Stomach (tissue), 9 donors: ENCODE measurements around the gene ZNF302. TPM values are rescaled to one million over a fixed set of nuclear protein-coding genes. Genes with fewer than 3 reads are reported as not detected.

Source experiments
- DNase-seq, 2 donors: peaks; one replicate each; pipeline versions ENCODE4 v3.0.0 to v3.0.0-alpha.2; 2013 to 2019
- H3K27ac ChIP-seq, 5 donors: fragments of 200-600 bp in 4 of 5; sonication (generic) in 4 of 5; one replicate each; pipeline ENCODE4 v1.5.1; 2013 to 2019; ENCODE audit warnings: mild to moderate bottlenecking in 1 of 5, moderate library complexity in 1 of 5
- H3K27me3 ChIP-seq, 3 donors: fragments of 200-600 bp; sonication (generic); one replicate each; pipeline ENCODE4 v1.5.1; 2017 to 2019; ENCODE audit warnings: mixed run types in 1 of 3
- H3K36me3 ChIP-seq, 4 donors: fragments of 200-600 bp; sonication (generic); 1 replicate in 3 of 4; 2 replicates in 1 of 4; pipeline ENCODE4 v1.5.1; 2016 to 2019
- H3K4me1 ChIP-seq, 4 donors: fragments of 200-600 bp; sonication (generic); one replicate each; pipeline ENCODE4 v1.5.1; 2016 to 2019
- H3K4me3 ChIP-seq, 4 donors: fragments of 200-600 bp; sonication (generic) in 3 of 4; one replicate each; pipeline ENCODE4 v1.5.1; 2016 to 2019; ENCODE audit warnings: mild to moderate bottlenecking in 1 of 4
- H3K9me3 ChIP-seq, 4 donors: fragments of 200-600 bp; sonication (generic); one replicate each; pipeline ENCODE4 v1.5.1; 2016 to 2019
- CTCF ChIP-seq, 7 experiments: fragments of 450-650 bp in 4 of 7; fragments of 200-600 bp in 3 of 7; sonication (generic) in 3 of 7; IDR thresholded peaks; one replicate each; pipeline ENCODE4 v1.5.1; 2016 to 2019; ENCODE audit warnings: antibody characterized with exemption in 7 of 7, control low read depth in 2 of 7, mild to moderate bottlenecking in 1 of 7
- EP300 ChIP-seq: sonication (generic); formaldehyde crosslinking; IDR thresholded peaks from one replicate; pipeline ENCODE4 v1.6.1; 2017; ENCODE audit warnings: antibody characterized with exemption
- POLR2A ChIP-seq, 4 donors: fragments of 450-650 bp; IDR thresholded peaks; one replicate each; pipeline ENCODE4 v1.6.1; 2016; ENCODE audit warnings: antibody characterized with exemption in 4 of 4, control low read depth in 2 of 4, mild to moderate bottlenecking in 1 of 4, moderate library complexity in 1 of 4
- POLR2AphosphoS5 ChIP-seq, 3 donors: sonication (generic); formaldehyde crosslinking; IDR thresholded peaks; one replicate each; pipeline ENCODE4 v1.6.1; 2016; ENCODE audit warnings: antibody characterized with exemption in 3 of 3
- WGBS, 5 donors: extraction: QIAGEN DNeasy Blood & Tissue Kit in 3 of 5; methylation state at CpG; one replicate each; pipeline versions ENCODE4 v1.1.5 to v1.1.7; 2013 to 2018; 5-methylcytosine and 5-hydroxymethylcytosine counted together
- intact Hi-C: fragments of 100-400 bp; cut with DNase I; formaldehyde crosslinking; loops from one replicate; pipeline ENCODE4 v1.15.1; 2023; ENCODE audit warnings: low total_unique reads
- polyA plus RNA-seq, 3 donors: library from polyadenylated mRNA; stranded (reverse); fragments of 200-250 nt; gene quantifications; one replicate each; pipeline ENCODE4 v1.2.3, GENCODE V29; 2013
- small RNA-seq, 4 donors: library from RNA; depleted of rRNA; stranded (forward); fragments of <200 nt; gene quantifications; one replicate each; pipeline ENCODE3, GENCODE V24; 2016
- total RNA-seq, 5 donors: library from RNA; depleted of rRNA; stranded (reverse); fragments of >200 nt; gene quantifications; one replicate each; pipeline versions ENCODE4 v1.1.0 to v1.2.3, GENCODE V29; 2014 to 2016
- donor health status: healthy with polysubstance abuse.
- donor health status: Bipolar disorder and iron deficiency.
- donor health status: healthy.

Gene ZNF302
- total and polyA plus RNA-seq, 8 donors: 10.1 to 92.4 (median 16.6) TPM

GRCh38 chr19:34733746-34734536 is 56.5 kb downstream of the ZNF302 start, which contains the start of gene ZNF181:
ZNF181 (plus strand) TSS chr19:34734243; CDS start chr19:34735038, 795 bp downstream.
- H3K27me3 ChIP-seq: no peaks in the 10 kb centered on the region

GRCh38 chr19:34734537-34735103 is 57.1 kb downstream of the ZNF302 start:
- 7 to 13% (median 10%) methylated on average over 16 of the region's 16 CpGs for WGBS, 5 donors
- intact Hi-C loops: loop anchor here (10.0 kb wide), 1 partner anchor 60 kb away; the partner anchor contains the start of genes SCGB2B2 and ZNF302

More at GRCh38 chr19:34733746-34734536, 56.5 kb downstream of the ZNF302 start, which contains the start of gene ZNF181:
- peak within 1 kb of the TSS; percentile 95 to 99 (median 96) for H3K27ac ChIP-seq
- peaks cover 23 to 34% (median 25%) of the 10 kb centered on the region in 4 donors for H3K4me1 ChIP-seq
- TF ChIP-seq POLR2AphosphoS5 (IDR thresholded peaks at IDR 0.05) (peak; percentile 33 to 87 (median 85)), EP300 (no peak)
- H3K36me3 ChIP-seq: peaks cover 11 to 37% (median 34%) of the 10 kb centered on the region in 4 donors
- 0% methylated on average over 20 to 67 of the region's 67 CpGs for WGBS, 5 donors
- H3K9me3 ChIP-seq: peaks cover 6 to 37% (median 23%) of the 10 kb centered on the region in 4 donors
- H3K4me3 ChIP-seq: peak within 1 kb of the TSS; percentile 63 to 93 (median 74)
- peak; percentile 89 to 97 for DNase-seq
- intact Hi-C loops: loop anchor here (10.0 kb wide), 1 partner anchor 59 kb away; the partner anchor contains the start of genes SCGB2B2 and ZNF302

More at GRCh38 chr19:34734537-34735103, 57.1 kb downstream of the ZNF302 start:
- peak in 1 of 2 donors; percentile 96 for DNase-seq
- H3K4me1 ChIP-seq: peaks cover 23 to 34% (median 25%) of the 10 kb centered on the region in 4 donors
- TF ChIP-seq POLR2AphosphoS5 (IDR thresholded peaks at IDR 0.05) (no peak), EP300 (no peak), CTCF (IDR thresholded peaks at IDR 0.05) (no peak), POLR2A (IDR thresholded peaks at IDR 0.05) (no peak)
- no peaks in the 10 kb centered on the region for H3K27me3 ChIP-seq
- H3K4me3 ChIP-seq: peak overlapping the region; percentile 63 to 93 (median 74)
- H3K27ac ChIP-seq: peak overlapping the region; percentile 95 to 99 (median 96)
- H3K9me3 ChIP-seq: peaks cover 6 to 44% (median 30%) of the 10 kb centered on the region in 4 donors
- H3K36me3 ChIP-seq: peaks cover 18 to 44% (median 41%) of the 10 kb centered on the region in 4 donors

Small RNA genes within 50 kb of the gene (small RNA-seq; reads per million reads assigned to genes)
- gene RF00611: 0 reads per million in 4 donors

Other genes with a start within 250 kb of the ZNF302 start
- 100 to 1,000 TPM in 1 of 5 donors, 10 to 100 TPM in 4; 39.1 to 146 (median 61.6) TPM for gene UBA2, start 249.3 kb upstream of the ZNF302 start, total RNA-seq
- 10 to 100 TPM; 35.4 to 73.2 (median 51.7) TPM for gene UBA2, start 249.3 kb upstream of the ZNF302 start, polyA plus RNA-seq
- 10 to 100 TPM in 1 of 5 donors, 1 to 10 TPM in 3, under 1 TPM in 1; 0.29 to 12.9 (median 5.3) TPM for gene WTIP, start 195.9 kb upstream of the ZNF302 start, total RNA-seq
- 1 to 10 TPM; 3.3 to 9.0 (median 6.0) TPM for gene WTIP, start 195.9 kb upstream of the ZNF302 start, polyA plus RNA-seq
- gene SCGB2B2, start 519 bp upstream of the ZNF302 start, total RNA-seq: 1 to 10 TPM in 1 of 5 donors, under 1 TPM in 1, not detected in 3; 0.37 to 1.8 TPM
- under 1 TPM in 1 of 3 donors, not detected in 2; 0.12 TPM for gene SCGB2B2, start 519 bp upstream of the ZNF302 start, polyA plus RNA-seq
- gene ZNF181, start 56.6 kb downstream of the ZNF302 start, total RNA-seq: 10 to 100 TPM in 3 of 5 donors, 1 to 10 TPM in 2; 2.3 to 43.2 (median 13.2) TPM
- gene ZNF181, start 56.6 kb downstream of the ZNF302 start, polyA plus RNA-seq: 10 to 100 TPM in 1 of 3 donors, 1 to 10 TPM in 2; 5.7 to 17.7 (median 5.9) TPM
- gene ZNF599, start 95.5 kb downstream of the ZNF302 start, total RNA-seq: 1 to 10 TPM in 3 of 5 donors, under 1 TPM in 1, not detected in 1; 0.58 to 6.7 (median 4.1) TPM
- 1 to 10 TPM; 3.4 to 6.6 (median 4.5) TPM for gene ZNF599, start 95.5 kb downstream of the ZNF302 start, polyA plus RNA-seq
- gene ZNF30, start 249.2 kb downstream of the ZNF302 start, total RNA-seq: 1 to 10 TPM in 3 of 5 donors, under 1 TPM in 1, not detected in 1; 0.58 to 4.1 (median 3.5) TPM
- 1 to 10 TPM; 1.2 to 6.1 (median 1.4) TPM for gene ZNF30, start 249.2 kb downstream of the ZNF302 start, polyA plus RNA-seq